CD4-positive, alpha-beta T cell treated with Interleukin-6 for 4 hours (primary cell): ENCODE results near the gene PAX2.

Experiments
- DNase-seq: peaks from one replicate; pipeline ENCODE4 v3.0.0-alpha.2; 2020; ENCODE audit warnings: mixed read lengths

The PAX2 gene

DNA sequence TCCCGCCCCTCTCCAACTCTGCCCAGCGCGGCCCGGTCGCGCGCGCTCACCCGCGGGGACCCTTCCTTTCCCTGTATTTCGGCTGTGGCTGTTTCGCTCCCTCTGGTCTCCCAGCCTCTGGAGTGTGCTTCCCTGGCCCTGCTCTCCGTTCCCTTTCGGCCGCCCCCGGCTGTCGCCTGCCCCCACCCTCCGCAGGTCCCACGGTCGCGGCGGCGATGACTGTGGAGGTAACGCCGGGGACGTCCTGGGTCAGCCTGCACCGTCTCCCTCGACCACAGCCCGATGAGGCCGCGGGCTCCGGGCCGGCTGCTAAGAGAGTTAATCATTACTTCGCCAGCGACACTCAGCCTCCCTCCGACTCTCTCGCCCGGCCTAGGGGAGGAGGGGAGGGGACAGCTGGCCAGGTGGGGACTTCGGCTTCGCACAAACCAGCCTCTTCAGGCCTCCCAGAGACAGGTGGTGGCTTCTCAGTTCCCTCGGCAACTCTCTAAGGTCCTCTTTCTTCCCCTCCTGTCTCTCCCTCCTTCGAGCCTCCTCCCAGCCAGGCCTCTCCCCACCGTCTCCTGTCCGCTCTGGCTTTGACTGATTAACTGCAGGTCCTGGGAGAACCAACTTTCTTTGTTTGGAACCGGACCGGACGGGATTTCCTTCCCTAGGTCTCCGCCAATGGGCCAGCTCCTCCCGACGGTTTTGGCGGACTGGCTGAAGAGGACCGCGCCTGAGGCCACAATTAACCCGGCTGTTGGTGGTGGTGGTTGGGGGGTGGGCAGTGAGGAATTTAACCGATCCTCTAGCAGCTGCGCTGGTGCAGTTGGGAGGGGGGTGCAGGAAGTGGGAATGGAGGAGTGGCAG, 5.6 kb upstream of the PAX2 start:
- no peak for DNase-seq

DNA sequence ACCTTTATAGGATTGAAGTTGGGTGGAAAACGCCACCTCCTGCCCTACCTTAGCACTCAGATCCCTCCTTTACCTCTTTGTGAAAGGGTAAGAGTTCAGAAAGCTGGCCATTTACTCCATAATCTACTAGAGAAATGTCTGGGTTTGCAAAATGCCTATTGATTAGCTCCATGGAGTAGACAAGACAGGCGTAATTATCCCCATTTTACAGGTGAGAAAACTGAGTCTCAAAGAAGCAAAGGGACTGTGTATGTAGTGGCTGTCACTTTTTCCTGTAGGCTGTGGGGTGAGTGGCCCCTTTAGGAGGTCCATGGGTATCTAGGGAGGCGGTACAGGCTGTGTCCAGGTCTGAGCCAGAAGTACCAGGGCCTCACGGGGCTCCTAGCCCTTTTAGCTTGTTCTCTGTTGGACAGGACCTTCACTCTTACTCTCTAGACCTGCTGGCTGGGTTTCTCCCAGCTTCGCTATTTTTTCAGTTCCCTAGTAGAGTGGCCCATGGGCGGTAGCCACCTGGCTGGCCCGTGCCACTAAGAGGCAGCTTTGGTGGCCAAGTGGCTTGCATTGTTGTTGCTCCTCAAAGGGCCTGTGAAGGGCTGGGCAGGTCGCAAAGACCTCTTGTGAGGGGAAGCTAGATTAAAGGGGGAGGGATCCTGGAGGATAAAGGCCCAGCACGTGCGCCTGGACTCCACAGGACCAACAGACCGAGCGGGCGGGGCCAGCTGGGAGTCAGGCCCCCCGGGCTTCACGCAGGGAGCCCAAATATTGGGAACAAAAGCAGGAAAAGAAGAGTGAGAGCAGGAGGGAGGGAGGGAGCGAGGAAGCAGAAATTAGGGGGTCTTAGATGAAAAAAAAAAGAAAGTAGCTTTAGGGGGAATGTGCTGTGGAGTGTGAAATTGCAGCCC, 4.7 kb upstream of the PAX2 start:
- no peak for DNase-seq

DNA sequence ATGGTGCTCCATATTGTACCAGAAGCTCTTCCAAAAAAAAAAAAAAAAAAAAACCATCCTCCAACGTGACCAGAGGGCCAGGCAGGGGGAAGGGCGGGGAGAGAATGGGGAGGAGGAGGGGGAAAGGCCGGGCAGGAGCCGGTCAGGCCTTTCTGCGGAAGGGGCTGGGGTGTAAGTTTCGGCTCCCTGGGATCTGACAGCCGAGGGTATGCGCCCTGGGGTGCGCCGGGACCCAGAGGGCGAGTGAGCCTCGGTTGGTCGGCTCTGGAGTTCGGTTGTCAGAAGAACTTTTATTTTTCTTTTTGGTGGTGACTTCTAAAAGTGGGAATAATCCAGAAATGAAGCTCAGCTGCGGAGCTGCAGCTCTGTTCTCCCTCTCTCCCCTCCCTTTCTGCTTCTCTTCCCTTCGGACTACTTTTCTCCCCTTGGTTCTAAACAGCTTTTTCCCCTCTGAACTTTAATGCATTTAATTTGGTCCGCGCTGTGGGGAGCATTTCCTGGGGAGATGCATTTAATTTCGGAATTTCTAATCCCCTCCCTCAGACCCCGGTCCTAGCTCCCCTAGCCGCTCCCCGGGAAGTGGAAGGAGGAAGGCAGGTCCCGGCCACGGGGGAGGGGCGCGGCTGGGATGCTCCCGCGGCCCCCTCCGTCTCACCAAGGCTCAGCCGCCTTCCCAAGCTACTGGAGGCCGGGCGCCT, 3.9 kb upstream of the PAX2 start:
- DNase-seq = no peak

DNA sequence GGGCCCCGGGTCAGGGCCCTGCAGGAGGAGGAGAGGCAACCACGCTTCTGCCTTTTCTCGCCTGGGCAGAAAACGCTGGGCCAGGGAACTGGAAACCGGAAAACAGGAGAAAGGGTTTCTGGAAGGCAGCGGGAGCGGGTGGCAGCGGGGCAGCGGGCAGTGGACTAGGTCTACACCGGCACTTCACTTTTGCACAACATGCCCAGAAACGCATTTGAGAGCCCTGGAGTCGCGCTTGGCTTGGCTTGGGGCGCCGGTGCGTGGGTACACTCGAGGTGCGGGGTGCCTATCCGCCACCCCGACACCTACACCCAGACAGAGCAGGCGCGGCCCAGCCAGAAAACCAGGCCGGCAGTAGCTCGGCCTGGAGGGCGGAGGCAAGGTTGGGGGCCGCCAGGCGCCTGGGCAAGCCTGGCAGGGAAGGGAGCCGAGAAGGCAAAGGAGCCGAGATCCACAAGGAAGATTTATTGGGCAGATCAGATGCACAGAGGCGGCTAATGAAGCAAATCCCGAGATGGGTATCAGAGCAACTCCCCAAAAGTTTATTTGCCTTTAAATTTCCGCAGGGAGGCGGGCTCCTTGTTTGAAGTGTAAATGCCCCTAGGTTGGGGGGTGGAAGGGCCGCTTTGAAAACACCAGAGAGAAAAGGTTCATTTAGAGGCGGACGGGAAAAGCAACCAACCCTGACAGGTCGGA, 3.2 kb upstream of the PAX2 start:
- no peak for DNase-seq

DNA sequence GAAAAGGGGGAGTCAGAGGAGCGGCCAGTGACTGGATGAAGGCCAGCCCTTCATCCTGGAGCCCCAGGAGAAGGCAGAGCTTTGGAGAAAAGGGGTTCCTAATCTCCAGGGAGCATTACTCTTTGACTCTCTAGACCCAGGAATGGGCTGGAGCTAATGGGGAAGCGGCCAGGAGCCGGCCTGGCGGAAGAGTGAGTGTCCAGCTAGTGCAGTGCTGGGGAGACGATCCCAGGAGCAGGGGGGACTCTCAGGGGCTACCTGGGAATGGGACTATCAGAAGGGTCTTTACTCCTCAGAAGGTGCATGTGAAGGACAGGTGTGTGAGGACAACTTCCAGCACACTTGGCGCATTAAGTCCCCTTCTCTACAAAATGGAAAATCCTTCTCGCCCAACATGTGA, 2.4 kb upstream of the PAX2 start:
- no peak for DNase-seq

DNA sequence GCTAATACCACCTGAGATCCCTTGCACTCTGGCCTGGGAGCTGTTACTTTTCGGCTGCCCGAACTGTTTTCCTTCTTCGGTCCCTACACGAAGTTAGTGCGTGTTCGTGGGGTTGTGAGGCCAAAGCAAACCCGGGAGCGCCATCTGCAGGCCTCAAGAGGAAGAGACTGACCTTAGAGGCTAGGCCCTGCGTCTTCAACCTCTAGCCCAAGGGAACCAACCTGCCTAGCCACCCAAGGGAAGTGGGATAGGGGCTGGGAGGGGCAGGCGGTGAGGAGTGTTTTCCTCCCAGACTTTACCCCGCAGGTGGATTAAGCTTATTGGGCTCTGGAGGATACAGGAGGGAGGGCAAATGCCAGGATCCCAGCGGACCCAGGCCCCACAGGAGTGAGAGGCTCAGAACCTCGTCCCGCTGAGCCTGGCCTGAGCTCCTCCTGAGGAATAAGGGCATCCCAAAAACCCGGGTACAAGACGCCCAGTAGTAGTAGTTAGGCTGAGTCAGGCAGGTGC, 1.7 kb upstream of the PAX2 start:
- DNase-seq = peak; percentile 56

DNA sequence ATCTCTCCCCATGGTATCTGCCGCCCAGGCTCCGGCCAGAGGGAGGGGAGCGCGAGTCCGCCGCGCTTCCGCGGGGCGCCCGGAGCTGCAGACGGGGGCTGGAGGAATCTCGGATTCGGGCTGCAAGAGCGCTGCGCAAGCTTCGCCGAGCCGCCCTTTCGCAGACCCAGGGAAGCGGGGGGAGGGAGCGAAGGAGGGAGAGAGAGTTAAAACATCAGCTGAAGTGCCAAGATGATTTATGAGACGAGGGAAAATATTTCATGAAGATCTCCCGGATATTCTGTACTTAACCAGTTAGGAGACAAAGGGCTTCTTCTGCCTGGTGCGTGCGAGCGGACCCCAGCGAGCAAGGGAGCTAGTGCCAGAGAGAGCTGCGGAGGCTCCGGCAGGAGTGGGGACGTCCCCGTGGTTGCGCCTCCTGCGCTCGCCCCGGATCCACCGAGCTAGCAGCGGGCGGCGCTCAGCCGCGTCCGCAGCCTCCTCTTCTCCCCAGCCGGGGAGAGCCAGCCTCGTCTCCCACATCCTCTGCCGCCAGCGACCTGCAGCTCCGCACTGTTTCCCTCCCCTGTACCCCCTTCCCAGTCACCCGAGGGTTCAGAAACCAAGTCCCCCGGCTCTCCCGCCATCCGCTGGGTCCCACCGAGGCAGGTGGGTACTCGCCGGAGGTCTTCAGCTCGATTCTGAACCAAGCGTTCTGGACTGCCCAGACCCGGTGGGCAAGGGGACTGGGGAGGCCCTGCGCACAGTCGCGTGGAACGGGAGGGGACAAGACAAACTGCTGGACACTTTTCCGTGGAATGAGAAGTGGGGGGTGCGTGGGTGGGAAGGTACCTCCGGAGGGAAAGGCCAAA, 1.0 kb upstream of the PAX2 start:
- DNase-seq = no peak

DNA sequence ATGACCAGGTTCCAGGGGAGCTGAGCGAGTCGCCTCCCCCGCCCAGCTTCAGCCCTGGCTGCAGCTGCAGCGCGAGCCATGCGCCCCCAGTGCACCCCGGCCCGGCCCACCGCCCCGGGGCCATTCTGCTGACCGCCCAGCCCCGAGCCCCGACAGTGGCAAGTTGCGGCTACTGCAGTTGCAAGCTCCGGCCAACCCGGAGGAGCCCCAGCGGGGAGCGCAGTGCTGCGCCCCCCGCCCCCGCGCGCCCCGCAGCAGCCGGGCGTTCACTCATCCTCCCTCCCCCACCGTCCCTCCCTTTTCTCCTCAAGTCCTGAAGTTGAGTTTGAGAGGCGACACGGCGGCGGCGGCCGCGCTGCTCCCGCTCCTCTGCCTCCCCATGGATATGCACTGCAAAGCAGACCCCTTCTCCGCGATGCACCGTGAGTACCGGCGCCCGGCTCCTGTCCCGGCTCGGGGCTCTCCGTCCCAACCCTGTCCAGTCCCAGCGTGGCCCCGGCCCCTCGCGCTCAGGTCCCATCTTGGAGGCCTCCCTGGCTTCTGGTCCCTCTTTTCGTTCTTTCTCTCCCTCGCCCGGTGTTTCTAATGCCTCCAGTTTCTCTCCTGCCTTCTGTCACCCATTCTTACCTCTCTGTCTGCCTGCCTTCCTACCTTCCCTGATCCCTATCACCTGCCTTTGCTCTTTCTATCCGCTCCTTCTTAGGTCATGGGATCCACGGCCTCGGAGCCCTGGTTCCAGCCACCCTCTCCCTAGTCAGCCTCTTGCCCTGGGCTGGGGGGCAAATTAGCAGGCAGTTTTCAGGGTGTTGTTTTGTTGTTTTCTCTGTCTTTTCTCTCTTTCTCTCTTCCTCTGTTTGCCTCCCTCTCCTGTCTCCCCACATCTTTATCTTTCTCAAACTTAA, 751 bp downstream of the PAX2 start:
- DNase-seq = no peak

DNA sequence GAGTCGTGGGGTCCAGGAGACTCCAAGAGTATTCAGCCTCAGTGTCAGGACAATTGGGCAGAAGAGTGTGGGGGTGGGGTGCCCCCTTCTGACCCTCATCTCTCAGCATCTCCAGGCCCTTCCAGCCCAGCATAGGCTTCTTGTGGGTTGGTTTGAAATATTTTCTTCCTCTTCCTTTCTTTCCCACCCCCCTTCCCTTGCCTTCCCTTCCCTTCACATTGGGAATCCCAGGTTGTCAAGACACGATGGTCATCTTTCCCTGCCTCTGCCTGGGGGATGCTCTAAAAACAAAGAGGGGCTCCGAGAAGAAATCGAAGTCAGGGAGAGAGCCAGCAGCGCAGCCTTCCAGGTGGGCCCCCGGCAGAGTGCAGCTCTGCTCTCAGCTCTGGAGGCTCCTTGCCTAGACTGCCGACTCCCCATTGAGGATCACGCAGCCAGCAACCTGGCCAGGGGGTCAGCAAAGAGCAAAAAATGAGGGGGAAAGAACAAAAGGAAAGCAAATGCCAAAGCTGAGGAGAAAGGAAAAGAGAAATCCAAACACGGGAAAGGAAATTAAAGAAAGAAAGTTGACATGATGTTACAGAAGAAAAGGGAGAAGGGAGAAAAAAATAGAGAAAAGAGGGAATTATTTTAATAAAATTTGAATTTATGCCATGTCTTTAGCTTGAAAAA, 1.5 kb downstream of the PAX2 start:
- no peak for DNase-seq

DNA sequence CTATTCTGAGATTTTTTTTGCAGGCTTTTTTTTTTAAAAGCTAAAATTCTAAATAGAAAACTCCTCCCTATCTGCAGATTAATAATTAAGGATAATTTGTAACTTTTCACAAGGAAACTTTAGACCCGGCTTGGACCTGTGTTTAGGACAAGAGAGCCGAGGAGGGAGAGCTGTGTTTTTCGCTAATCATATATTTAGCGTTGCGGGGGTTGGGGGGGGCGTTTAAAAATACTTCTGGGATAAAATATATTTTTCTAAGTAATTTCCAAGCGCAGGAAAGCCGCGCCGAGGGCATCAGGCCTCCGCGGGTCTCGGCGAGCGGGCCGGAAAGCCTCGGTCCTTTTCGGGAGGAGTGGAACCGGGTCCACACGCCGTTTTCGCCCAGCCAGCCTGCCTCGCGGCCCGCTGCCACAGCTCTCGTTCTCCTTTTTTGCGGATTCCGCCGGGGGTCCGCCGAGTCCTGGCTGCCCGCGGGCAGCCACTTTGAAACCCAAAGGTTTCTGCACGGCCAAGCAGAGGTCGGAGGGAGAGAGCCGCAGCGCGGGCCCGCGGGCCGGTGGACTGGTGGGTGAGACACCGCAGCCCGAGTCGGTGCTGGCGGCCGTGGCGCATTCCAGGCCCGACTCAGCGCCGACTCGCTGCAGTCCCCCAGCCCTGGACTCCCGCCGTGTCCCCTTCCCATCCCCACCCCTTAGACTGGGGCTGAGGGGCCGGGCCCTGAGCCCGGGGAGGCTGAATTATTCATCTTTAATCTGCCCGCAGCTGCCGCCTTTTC, 2.3 kb downstream of the PAX2 start:
- DNase-seq = no peak

DNA sequence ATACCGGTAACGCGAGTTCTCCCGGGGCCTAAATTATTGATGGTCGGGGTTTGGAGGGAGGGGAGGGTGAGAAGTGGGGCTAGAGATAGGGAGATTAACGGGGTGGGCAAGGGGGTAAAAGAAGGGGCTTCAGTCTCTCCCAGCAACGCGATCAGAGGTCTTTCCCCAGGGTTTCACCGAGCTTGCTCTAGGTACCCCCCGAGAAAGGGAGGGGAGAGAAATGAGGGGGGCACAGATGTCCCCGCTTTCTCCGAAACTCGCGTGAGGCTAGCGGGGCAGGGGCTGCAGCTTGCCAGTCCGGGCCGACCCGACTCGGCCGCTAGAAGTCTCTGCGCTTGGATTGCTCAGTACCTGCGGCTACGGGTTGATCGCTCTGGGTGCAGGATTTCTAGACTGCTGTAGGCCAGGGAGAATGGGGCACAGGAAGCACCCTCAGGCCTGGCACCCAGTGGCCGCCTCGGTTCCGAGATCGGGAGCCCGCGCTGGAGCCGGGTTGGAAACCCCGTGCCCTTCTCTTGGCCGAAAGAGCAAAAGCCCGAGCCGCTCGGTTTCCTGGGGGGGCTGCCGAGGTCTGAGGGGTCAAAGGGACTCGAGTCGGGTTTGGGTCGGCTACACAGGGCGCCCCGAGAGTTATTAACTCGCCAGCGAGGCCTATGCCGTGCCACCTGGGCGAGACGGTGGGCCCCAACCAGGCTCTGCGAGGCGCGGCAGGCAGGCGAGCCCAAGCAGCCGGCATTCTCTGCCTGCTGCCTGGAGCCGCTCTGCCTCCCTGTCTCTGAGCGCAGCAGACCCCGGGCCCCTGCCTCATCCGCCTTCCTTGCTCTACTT, 3.1 kb downstream of the PAX2 start:
- DNase-seq = no peak

DNA sequence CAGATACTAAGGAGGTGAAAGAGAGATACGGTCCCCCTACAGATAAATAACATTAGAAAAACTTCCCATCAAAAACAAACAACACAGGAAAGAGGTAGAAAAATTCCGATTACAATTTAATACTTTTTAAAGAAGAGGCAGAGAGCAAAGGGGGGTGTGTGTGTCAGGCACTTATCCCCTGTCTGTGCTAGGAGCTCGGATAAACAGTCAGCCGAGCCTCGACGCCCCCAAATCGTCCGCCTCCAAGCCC, 3.6 kb downstream of the PAX2 start:
- DNase-seq = no peak

DNA sequence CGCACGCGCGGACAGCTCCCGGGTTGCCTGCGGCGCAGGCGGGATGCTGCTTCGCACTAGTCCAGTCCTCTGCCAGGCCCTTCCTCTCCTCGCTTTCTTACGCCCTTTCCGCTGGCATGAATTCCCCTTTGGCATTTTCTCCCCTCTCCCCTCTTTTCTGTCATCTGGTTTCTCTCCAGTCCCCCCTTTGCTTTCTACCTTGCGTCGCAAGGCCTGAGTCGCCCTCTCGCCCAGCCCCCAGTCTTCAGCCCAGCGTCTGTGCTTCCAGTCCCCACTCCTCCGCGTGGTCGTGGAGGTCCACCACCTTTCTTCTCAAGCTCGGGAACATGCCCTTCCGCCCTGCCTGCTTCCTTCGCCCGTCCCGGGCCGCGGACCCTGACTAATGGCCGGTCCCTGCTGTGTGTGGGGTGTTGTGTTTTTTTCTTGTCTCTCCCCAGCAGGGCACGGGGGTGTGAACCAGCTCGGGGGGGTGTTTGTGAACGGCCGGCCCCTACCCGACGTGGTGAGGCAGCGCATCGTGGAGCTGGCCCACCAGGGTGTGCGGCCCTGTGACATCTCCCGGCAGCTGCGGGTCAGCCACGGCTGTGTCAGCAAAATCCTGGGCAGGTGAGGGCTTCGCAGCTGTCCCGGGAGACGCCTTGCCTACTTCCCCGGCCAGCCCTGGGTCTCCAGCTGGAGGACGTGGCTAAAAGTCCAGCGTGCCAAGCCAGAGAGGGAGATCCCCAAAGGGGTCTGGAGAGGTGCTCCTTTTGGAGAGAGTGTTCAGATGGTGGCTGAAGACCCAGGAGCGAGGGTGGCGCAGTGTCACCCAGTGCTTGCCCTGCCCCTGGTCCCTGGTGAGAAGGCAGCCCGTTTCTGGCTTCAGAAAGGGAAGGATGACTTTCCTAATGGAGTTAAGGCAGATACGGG, 4.2 kb downstream of the PAX2 start:
- no peak for DNase-seq

DNA sequence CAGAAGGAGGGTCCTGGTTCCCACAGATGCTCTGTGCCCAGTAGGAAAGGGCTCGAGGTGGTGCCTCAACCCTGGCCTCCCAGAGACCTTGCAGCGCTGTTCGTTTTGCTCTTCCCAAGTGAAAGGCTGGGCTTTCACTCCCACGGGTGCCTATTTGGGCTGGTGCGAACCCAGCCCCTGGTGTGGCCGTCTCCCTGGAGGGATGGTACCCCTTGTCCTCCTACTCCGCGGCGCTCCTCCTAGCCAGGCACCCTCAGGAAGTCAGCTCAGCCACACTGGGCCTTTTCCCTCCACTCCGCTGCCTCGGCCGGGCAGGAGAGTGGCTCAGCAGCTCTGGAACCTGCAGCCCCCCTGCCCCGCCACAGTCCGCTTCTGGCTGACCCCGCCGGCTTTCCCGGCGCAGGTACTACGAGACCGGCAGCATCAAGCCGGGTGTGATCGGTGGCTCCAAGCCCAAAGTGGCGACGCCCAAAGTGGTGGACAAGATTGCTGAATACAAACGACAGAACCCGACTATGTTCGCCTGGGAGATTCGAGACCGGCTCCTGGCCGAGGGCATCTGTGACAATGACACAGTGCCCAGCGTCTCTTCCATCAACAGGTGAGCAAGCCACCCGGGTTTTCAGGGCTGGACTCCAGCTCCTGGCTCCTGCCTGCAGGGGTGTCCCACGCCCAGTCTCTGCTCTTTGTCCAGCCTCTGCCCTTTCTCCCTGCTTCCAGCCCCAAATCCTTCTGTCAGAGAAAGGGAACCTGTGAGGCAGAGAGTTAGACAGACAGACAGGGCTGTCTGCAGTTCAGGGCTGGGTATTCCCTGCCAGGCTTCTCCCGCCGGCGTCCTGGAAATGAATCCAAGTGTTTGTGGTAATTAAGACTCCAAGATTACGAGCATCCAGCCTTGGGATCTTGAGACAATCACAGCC, 5.2 kb downstream of the PAX2 start:
- DNase-seq = no peak

DNA sequence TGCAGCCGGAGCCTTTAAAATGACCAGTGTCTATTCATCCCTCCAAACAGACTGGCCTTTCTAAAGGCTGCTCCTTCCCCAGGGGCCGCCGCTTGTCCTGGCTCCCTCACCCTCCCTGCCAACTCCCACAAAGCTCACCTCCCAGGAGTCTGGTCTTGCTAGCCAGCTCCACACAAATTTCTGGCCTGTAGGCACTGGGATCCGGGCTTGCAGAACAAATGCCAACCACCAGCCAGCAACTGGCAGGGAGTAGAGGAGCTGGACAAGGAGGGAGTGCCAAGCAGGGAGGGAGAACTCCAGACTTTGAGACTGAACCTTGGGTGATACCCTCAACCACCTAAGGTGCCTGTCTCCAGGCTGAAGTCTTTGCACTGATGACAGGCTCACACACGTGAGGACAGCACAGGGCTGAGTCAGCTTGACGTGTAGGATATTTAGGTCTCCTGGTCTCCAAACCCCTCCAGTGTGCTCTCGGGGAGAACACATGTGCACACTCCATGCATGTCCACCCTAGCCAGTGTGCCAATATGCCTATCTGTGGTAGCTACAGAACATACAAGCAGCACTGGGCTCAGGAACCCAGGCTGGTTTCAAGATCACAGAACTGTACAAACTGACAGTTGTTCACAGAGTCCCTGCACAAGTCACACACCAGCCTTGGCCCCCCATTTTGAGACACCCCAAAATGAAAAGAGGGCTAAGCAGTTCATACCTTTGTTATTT, 6.0 kb downstream of the PAX2 start:
- DNase-seq = no peak

DNA sequence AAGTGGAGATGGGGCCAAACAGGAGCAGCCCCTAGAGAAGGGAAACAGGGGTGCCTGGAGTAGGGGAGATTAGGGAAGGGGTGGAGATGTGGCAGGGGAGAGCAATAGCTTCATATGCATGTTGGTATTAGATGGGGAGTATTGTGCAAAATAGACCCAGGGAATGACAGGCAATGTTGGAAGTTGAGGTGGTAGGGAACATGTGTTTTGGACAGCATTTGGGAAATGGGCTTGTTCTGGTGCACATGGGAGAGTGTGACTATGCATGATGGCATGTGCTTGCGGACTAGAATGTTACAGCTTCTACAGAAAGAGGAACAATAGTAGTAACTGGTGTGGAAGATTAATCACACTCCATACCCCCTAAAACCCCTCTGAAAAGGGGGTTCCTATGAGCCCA, 10.4 kb downstream of the PAX2 start:
- DNase-seq = no peak
